HG02759 (cell line): ENCODE measurements around the gene SGCA.
A peak's percentile ranks its signal among the peaks of the same experiment; 100 is the strongest.

Source experiments
- ATAC-seq: cut with Tn5 transposase; IDR thresholded peaks from one replicate; pipeline ENCODE4 v1.9.1; 2021; ENCODE audit warnings: mild to moderate bottlenecking, moderate library complexity; ENCODE audit not compliant: unreplicated experiment

The SGCA gene

GRCh38 chr17:50192618-50193291 lies 26.9 kb downstream of the SGCA start:
- no peak for ATAC-seq

- ATAC-seq = no peak
These were observed 28.5 kb downstream of the SGCA start for GRCh38 chr17:50194140-50194933.

GRCh38 chr17:50194934-50195865 lies 29.4 kb downstream of the SGCA start:
- ATAC-seq = no peak

DNA sequence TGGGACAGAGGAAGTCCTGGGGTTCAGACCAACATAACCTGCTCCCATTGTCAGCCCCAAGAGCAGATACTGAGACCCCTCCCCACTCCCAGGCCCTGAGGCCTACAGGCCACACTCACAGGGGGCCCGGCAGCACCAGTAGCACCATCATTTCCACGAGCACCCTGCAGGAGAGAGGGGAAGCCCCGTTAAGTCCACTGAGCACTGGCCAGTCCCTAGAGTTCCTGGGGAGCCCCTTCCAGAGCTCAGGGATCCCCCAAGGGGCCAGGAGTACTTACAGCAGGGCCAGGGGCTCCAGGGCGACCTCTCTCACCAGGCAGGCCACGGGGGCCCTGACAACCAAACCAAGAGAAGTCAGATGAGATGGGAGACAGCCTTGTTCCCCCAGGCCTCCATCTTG lies 30.2 kb downstream of the SGCA start:
- ATAC-seq = no peak

DNA sequence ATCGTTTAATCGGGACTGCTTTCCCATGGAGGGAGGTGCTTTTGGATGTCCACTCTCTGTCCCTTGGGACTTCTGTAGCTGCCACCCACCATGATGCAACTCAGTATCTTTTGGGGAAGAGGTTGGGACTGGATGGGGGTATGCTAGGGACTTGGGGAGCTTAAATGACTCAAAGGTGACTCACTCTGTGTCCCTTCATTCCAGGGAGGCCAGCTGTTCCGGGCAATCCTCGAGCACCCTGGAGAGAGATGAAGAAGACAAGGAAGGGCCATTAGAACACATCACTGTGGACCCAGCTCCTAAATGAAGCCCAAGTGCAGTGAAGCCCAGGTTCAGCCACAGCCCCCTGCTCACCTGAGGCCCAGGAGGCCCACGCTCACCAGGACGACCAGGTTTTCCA lies 31.0 kb downstream of the SGCA start:
- ATAC-seq = no peak

- ATAC-seq = no peak
These were observed 32.3 kb downstream of the SGCA start for GRCh38 chr17:50198026-50198669.

DNA sequence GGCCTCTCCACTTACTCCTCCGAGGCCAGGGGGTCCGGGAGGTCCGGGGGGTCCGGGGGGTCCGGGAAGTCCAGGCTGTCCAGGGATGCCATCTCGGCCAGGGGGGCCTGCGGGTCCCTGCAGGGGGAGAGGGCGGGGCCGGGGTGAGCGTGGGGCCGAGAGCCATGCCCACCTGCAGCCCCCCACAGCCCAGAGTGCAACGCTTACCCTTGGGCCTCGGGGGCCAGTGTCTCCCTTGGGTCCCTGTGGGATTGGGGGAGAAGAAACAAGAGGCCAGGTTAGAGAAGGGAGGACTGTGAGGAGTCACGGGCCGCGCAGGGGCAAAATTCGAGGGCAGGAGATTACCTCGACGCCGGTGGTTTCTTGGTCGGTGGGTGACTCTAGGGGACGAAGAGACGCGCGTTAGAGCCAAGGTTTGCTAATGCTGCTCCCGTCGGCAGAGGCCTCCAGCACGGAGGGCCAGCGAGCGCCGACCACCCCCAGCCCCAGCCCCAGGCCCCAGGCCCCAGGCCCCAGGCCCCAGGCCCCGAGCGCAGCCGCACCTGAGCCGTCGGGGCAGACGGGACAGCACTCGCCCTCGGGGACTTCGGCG lies 33.5 kb downstream of the SGCA start:
- no peak for ATAC-seq

- ATAC-seq = peak; percentile 44
These were observed 34.1 kb downstream of the SGCA start for GRCh38 chr17:50199803-50200456.

DNA sequence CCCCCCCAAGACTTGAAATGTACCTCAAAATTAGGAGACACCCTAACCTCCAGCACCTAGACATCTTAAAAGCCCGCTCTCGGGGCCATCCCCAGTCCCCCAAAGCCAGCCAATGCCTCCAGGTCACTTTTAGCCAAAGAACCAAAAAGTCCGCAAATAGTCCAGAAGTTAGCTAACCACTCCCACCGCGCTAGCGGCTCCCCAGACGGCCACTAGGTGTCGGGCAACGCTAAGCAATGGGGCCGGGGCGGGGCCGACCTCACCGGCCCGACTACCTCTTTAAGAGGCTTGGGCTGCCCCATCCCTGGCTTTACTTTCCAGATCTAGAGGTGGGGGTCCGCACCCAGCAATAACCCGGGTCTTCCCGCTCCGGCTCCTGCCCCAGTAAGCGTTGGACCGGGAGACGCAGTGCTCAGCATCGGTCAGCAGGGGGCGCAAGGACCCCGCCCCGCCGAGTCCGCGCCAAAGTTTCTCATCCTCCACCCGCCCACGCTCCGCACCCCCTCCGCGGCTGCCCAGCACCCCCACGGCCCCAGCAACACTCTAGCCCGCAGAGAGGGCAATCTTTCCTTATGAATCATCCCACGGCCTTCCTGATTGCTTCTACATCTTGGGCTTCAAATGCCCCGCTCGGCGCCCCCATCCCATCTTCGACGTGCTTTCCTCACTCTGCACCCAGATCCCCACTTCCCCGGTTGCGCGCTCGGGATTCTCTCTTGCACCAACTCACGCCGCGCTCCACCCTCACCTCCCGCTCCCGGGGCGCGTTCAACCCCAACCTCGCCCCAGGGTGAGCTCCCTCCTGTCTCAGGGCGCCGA lies 34.9 kb downstream of the SGCA start:
- ATAC-seq = peak; percentile 82

DNA sequence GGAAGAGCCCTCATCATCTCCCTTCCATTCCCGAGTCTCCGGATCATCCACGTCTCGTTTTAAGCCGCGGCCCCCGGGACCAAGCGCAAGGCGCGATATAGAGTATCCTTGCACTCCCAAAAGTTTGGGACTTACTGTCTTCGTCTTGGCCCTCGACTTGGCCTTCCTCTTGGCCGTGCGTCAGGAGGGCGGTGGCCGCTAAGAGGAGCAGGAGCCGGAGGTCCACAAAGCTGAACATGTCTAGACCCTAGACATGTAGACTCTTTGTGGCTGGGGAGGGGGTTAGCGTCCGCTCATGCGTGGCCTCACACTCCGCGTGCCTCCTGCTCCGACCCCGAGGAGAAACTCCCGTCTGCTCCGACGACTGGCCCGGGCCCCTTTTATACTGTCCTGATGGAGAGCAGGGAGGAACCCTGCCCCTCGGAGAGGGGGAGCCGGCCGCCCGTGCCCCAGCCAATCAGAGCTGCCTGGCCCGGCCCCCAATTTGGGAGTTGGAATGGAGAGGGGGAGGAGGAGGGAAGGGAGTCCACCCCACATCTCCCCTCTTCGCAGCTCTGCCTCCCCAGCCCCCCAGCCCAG lies 35.6 kb downstream of the SGCA start, which contains the start of gene COL1A1:
Gene COL1A1 (minus strand): TSS at position 356 of the 579 bp plus-strand sequence. CDS start 118 bp downstream, at position 238.
- ATAC-seq = no peak

DNA sequence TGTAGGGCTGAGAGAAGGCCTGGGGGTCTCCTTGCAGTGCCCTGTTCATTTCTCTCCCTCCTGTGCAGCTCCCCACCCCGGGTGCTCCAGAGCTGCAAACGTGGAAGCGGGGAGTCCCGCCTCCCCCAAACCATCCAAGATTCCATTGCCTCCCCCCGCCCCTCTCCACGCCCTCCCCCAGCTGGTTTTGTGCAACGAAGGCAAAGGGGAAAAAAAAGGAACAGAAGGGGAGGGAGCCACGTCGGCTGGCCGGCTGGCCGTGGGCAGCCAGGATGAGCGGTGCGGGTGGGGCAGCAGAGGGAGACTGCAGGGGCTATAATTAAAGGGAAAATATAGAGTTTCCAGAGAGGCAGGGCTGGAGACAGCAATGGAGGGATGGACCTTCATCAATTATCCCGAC lies 37.3 kb downstream of the SGCA start:
- ATAC-seq = no peak

DNA sequence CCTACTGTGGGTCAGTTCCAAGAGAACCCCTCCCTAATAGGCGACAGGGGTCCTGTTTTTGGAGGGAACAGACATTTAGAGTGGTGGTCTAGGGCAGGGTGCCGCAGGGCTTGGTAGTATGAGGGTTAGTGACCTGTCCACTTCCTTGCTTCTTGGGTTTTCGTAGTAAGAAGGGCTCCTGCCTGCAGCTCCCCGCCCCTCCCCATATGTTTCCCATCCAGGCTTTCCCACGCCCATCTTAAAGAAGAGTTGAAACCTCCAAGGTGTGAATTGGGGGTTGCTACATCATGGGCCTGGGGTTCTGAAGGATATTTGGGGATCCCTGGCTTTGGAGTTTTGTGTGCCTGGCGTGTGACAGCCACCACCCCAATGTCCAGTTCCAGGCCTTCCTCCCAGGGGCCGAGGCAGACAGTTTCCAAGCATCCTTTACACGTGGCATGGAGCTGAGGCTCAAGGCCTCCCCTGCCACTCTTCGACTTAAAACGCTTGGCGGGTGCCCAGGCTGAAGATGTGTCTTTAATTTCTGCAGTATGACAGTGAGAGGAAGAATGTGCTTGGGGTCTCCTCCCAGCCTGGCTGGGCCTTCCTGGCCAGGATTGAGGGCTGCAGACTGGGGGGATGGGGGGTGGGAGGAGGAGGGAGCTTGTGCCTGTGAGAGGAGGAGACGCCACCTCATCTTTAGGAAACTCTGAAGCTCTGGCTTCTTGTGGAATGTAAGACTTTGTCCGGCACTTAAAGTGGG lies 38.0 kb downstream of the SGCA start:
- ATAC-seq = no peak

- ATAC-seq = no peak
These were observed 38.6 kb downstream of the SGCA start for GRCh38 chr17:50204431-50204830.

GRCh38 chr17:50205111-50205962 lies 39.5 kb downstream of the SGCA start:
- ATAC-seq = no peak

DNA sequence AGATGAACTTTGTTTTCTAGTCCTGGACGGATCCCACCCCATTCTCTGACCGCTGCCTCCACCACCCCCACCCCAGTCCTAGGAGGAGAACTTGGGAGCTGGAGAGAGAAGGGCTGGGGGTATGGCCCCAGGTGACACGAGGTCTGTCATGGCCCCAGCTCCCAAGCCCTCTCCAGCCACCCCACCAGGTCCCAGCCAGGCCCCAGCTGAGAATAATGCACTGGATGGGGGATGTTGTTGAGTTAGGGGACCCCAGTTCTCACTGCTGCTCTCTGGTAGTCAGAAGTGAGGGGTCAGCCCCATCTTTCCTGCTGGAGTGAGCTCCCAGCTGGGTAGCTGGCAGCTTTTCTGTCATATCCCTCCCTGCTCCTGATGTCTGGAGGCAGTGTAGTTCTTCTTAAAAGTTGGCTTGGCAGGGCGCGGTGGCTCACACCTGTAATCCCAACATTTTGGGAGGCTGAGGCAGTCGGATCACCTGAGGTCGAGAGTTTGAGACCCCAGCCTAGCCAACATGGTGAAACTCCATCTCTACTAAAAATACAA lies 40.2 kb downstream of the SGCA start:
- ATAC-seq = no peak

DNA sequence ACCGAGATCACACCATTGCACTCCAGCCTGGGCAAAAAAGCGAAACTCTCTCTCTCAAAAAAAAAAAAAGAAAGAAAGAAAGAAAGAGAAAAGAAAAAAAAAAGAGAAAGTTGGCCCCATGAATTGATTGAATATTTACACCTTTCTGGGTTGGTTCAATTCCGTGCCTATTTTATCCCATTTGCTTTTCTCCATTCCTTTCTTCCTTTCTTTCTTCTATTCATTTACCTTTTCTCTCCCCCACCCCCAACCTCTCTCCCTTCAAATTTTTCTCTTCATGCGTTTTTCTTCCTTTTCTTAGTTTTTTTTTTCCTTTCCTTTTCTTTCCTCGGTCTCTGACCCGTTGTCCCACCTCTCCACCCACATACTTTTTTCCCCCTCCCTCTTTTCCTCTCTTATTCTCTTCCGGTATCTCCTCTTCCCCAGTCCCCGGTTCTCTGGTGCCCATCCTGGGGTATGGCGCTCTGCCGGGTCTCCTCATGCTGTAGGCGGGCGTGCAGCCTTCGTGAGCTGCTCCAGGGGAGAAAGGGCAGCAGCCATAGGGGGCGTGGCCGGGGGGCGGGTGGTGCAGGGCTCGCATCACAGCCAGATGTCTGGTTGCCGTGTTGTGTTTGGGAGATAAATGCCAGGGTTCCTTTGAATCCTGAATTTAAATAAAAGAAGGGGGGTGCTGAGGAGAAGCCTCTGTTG lies 40.9 kb downstream of the SGCA start:
- ATAC-seq = no peak
